Upper lobe of right lung (tissue), 1 donor: ENCODE results near the gene CXorf58. TPM values are rescaled to one million over a fixed set of nuclear protein-coding genes. Genes with fewer than 3 reads are reported as not detected.
"Not testable (repeated sequence)": the region's sequence is repeated elsewhere in the genome, so short reads cannot be mapped to it uniquely, and the experiment has no call there.

ENCODE experiments used
- ATAC-seq: fragments of 200-7000 bp; cut with Tn5 transposase; one replicate; pipeline ENCODE4 v1.9.1; 2020; ENCODE audit warnings: mild to moderate bottlenecking, moderate library complexity
- DNase-seq: peaks from one replicate; pipeline ENCODE4 v3.0.0-alpha.2; 2020
- H3K27ac ChIP-seq: fragments of 200-600 bp; one replicate; pipeline ENCODE4 v1.8.0; 2022
- H3K27me3 ChIP-seq: fragments of 200-600 bp; one replicate; pipeline ENCODE4 v1.8.0; 2022; ENCODE audit warnings: mild to moderate bottlenecking
- H3K36me3 ChIP-seq: fragments of 200-600 bp; one replicate; pipeline ENCODE4 v1.8.0; 2022
- H3K4me1 ChIP-seq: fragments of 200-600 bp; one replicate; pipeline ENCODE4 v1.8.0; 2022
- H3K4me3 ChIP-seq: fragments of 200-600 bp; one replicate; pipeline ENCODE4 v1.8.0; 2022; ENCODE audit warnings: mild to moderate bottlenecking
- H3K9me3 ChIP-seq: fragments of 200-600 bp; one replicate; pipeline ENCODE4 v1.8.0; 2022
- CTCF ChIP-seq: fragments of 200-600 bp; IDR thresholded peaks from one replicate; pipeline ENCODE4 v1.8.0; 2022; ENCODE audit warnings: antibody characterized with exemption
- intact Hi-C: fragments of 100-400 bp; cut with DNase I; formaldehyde crosslinking; loops from one replicate; pipeline ENCODE4 v1.11.0; 2022
- long read RNA-seq: library from polyadenylated mRNA; unstranded; transcript quantifications from one replicate; pipeline ENCODE4 v2.0.0, GENCODE V29; 2021
- total RNA-seq: library from RNA; stranded (reverse); fragmentation: NEBNext Ultra II Directional; extraction: Animal tissue kit (Norgen Biotek cat#: 25700); gene quantifications from one replicate; pipeline ENCODE4 v1.2.1, GENCODE V29; 2021
- donor health status: DM: no; HTN: yes; CAD: no; lungs with severe emphysema.

Gene CXorf58
- not detected for total RNA-seq
- long read RNA-seq, partial matches to known transcripts = 0 of 1 reads
- long read RNA-seq, other reads (novel, unspliced or antisense) = 1 of 1 reads

DNA sequence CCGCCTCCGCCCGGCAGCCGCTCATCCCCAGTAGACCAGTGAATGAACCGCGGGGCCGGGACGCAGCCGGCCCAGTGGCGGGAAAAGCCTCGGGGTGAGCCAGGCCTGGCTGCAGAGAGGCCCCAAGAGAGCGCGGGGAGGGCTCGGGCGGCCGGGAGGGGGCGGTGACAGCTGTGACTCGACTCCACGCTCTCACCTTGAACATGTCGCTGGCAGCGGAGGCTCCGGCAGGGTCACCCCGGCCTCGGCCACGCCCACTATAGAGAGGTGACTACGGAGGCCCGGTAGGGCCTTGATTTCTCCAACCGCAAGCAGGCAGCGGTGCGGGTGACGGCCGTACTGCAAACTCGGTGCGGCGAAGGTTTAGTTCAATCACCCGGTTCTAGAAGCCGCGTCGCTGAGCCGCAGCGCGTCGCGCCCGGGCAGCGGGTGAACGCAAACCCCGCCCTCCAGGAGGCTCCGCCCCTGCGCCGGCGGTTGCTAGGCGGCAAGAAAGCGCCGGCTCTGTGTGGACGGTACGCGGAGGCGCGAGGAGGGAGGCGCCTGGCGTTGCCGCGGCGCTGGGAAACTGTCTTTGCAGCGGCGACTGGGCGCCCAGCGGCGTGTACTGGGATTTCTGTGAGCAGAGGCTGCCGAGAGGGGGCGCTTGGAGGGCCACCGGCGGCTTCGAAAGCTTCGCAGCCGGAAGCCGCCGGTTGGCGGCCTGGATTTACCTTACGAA, at the start of gene CXorf58, which contains the start of gene APOO:
Gene CXorf58 (plus strand): TSS at position 509 of the 721 bp plus-strand sequence. CDS start 2,297 bp downstream, outside the sequence.
Gene APOO (minus strand): TSS at position 441 of the 721 bp plus-strand sequence. CDS start 236 bp downstream, at position 205.
- no peaks in the 10 kb centered on the region for H3K36me3 ChIP-seq
- intact Hi-C loops = loop anchor here (10.0 kb wide), 1 partner anchor 213 kb away; no protein-coding TSS in a partner anchor
- DNase-seq = peak; percentile 95
- H3K4me1 ChIP-seq = no peaks in the 10 kb centered on the region
- no peaks in the 10 kb centered on the region for H3K27me3 ChIP-seq
- peak; percentile 98 for ATAC-seq
- H3K9me3 ChIP-seq = no peaks in the 10 kb centered on the region
- H3K4me3 ChIP-seq = peak within 1 kb of the TSS; percentile 62
- peak; percentile 79 for TF ChIP-seq CTCF
- peak within 1 kb of the TSS; percentile 88 for H3K27ac ChIP-seq

- DNase-seq, intact Hi-C loops, ATAC-seq, H3K27me3 ChIP-seq, H3K4me1 ChIP-seq, H3K4me3 ChIP-seq, H3K9me3 ChIP-seq, H3K27ac ChIP-seq, H3K36me3 ChIP-seq: not testable (repeated sequence)
Measured at GRCh38 chrX:23859238-23859637, 48.6 kb upstream of the CXorf58 start.

DNA sequence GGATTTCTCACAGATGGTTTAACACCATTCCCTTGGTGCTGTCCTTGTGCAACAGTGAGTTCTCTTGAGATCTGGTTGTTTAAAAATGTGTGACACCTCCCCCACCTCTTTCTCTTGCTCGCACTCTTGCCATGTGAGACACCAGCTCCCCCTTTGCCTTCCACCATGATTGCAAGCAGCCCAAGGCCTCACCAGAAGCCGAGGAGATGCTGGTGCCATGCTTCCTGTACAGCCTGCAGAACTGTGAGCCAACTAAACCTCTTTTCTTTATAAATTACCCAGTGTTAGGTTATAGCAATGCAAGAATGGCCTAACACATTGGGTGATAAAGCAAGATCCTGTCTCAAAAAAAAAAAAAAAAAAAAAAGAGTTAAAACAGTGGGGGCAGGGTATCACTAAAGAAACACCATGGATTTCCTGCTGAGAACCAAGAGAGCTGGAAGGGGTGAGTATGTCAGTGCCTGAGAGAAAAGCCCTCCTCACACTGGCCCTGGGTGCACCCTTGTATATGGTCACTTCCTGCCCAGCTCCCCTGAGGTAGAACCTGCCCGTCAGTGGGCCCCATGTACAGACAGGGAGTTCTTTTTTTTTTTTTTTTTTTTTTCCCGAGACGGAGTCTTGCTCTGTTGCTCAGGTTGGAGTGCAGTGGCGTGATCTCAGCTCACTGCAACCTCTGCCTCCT, 46.5 kb upstream of the CXorf58 start:
- no peak for TF ChIP-seq CTCF
- DNase-seq (no peak), ATAC-seq (no peak)
- Histone ChIP-seq H3K9me3 (no peaks in the 10 kb centered on the region), H3K36me3 (no peaks in the 10 kb centered on the region), H3K4me1 (no peaks in the 10 kb centered on the region), H3K27me3 (no peaks in the 10 kb centered on the region), H3K27ac (no peak overlapping the region), H3K4me3 (no peak overlapping the region)
- intact Hi-C loops = no loop called here

DNA sequence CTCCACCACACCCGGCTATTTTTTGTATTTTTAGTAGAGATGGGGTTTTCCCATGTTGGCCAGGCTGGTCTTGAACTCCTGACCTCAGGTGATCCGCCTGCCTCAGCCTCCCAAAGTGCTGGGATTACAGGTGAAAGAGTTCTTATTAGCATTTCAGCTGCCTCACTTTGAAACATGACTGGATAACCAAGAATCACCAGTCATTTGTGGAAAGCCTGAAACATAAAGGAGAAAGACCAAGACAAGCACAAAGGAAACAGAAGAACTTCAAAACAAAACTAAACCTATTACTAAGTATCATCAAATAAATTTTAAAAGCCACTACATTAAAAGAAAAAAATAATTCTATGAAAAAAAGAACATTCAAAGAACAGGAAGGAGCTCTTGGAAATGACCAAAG, 45.9 kb upstream of the CXorf58 start:
- H3K4me1 ChIP-seq, ATAC-seq, H3K9me3 ChIP-seq, DNase-seq, H3K27ac ChIP-seq, H3K36me3 ChIP-seq, H3K27me3 ChIP-seq, intact Hi-C loops, H3K4me3 ChIP-seq: not testable (repeated sequence)

- intact Hi-C loops = no loop called here
- H3K9me3 ChIP-seq = no peaks in the 10 kb centered on the region
- H3K27me3 ChIP-seq = no peaks in the 10 kb centered on the region
- H3K36me3 ChIP-seq = no peaks in the 10 kb centered on the region
- H3K27ac ChIP-seq = no peak overlapping the region
- DNase-seq (no peak), ATAC-seq (no peak)
- no peak for TF ChIP-seq CTCF
- no peak overlapping the region for H3K4me3 ChIP-seq
- no peaks in the 10 kb centered on the region for H3K4me1 ChIP-seq
Measured at GRCh38 chrX:23864742-23865326, 43.0 kb upstream of the CXorf58 start.

- intact Hi-C loops = no loop called here
- no peaks in the 10 kb centered on the region for H3K4me1 ChIP-seq
- H3K9me3 ChIP-seq = no peaks in the 10 kb centered on the region
- no peak for ATAC-seq
- DNase-seq = no peak
- H3K36me3 ChIP-seq = no peaks in the 10 kb centered on the region
- no peak overlapping the region for H3K4me3 ChIP-seq
- H3K27ac ChIP-seq = no peak overlapping the region
- no peaks in the 10 kb centered on the region for H3K27me3 ChIP-seq
- no peak for TF ChIP-seq CTCF
Measured at GRCh38 chrX:23870041-23870440, 37.8 kb upstream of the CXorf58 start.
